Measurements from ENCODE around the gene AEBP1.

AEBP1 gene

GRCh38 chr7:44084701-44085100, 19.4 kb upstream of the AEBP1 start:
- DNase-seq (ENCODE audit: low spot score) = no peak

DNA sequence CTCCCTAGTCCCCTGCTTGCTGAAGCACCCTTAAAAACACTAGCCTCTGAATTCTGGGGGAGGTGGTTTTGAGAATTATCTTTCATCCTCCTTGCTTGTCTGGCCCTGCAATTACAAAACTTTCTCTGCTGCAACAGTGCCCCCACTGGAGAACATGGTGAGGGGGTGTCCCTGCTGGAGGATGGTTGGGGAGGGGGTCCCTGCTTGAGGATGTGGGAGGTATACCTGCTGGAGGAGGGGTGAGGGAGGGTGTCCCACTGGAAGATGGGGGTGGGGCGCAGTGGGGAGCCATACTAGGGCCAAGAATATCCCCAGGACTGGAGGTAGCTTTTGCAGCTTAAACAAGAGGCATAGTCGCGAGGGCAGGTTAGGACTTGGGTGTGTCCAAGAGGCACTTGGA, 18.6 kb upstream of the AEBP1 start:
- no peak for DNase-seq (ENCODE audit: low spot score)

DNA sequence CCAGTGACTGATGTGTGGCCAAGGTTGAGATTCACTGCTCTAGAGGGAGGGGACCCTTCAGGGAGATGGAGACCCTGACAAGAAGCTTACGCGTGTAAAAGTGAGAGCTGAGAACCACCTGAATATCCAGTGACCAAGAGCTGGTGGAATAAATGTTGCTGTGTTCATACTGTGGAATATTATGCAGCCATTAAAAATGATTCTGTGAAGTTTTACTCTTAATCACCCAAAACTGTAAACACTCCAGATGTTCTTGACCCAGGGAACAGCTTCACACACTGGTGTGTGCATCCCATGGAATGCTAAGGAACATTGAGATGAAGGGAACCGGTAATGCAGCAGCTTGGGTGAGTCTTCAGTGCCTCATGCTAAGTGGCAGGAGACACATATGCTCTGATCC, 17.5 kb upstream of the AEBP1 start:
- DNase-seq (ENCODE audit: low spot score) = no peak

GRCh38 chr7:44087911-44088838, 16.0 kb upstream of the AEBP1 start:
- DNase-seq (ENCODE audit: low spot score) = no peak

- no peak for DNase-seq (ENCODE audit: low spot score)
Observed at GRCh38 chr7:44093102-44093641, 11.0 kb upstream of the AEBP1 start.

DNA sequence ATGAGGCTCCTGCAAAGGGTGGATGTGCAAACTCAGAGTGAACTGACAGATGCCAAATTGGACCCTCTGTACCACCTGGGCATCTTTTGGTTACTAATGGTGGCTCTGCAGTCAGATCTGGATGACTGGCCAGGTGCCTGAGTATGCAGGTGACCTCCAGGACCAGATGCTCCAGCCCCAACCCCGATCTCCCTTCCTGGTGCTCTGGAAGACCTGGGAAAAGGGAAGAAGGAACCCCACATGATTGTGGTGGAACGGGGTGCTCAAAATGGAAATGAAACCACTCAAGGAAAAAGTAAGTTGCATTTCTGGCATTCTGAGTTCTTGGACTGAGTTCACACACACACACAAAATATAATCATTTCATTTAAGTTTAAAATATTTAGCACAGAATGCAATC, 9.8 kb upstream of the AEBP1 start:
- DNase-seq (ENCODE audit: low spot score) = no peak

- DNase-seq (ENCODE audit: low spot score) = no peak
Observed at GRCh38 chr7:44094883-44095592, 9.1 kb upstream of the AEBP1 start.

GRCh38 chr7:44095781-44096180, 8.4 kb upstream of the AEBP1 start:
- no peak for DNase-seq (ENCODE audit: low spot score)

DNA sequence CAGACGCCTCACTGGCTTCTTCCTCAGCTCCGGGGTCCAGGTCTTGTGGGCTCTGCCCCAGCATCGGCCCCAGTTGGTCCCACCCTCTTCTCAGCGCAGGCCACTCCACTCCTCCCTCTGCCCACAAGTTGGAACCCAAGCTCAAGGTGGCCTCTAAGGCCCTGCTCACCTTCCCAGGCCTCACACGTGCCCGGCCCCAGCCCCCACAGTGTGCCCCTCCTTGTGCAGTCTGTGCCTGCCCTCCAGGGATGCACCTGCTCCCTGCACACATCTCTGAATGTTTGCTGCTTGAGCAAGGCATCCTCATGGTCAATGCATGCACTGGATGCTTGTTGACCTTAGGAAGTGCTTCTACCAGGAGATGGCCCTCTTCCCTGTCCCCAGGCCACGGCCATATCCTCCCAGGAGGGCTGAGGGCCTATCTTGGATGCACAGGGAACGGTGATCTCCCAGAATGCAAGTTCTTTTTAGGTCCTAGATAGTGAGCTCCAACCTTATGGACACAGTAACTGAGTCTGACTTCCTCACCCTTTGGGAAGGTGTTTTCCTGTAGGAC, 7.7 kb upstream of the AEBP1 start:
- DNase-seq (ENCODE audit: low spot score) = no peak

DNA sequence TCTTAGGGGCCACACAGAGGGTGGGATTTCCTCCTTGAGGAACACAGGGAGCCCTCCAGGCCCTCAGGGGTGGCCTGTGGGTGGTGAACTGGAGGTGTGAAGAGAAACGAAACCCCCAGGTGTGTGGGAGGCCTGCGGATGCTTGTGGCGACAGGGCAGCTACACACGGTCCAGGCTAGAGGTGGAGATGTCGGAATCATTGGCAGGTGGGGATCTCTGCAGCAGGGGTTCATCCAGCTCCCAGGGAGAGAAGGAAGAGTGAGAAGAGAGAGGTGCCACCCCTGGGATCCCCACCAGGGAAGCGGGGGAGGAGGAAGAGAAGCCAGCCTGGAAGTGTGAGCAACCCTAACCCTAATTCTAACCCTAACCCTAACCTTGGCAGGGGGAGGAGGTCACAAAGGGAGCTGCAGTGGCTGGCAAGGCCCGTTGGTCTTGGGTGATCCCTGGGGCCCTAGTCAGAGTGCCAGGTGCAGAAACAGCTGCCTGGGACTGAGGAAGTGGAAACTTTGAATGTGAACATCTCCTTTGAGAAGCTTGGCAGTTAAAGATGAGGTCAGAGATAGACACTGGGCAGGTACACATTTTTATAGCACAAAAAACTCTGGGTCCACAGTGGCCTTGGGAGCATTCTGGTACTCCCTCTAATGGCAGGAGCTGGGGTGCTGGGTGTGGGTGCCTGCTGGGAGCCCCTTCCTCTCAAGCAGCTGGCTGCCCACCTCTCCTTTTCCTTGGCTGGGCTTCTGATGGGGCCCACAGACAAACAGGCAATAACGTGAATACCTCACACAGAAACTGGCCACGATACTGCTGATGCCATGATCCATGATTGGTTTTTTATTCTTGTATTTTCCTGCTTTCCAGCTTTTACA, 6.8 kb upstream of the AEBP1 start:
- no peak for DNase-seq (ENCODE audit: low spot score)

DNA sequence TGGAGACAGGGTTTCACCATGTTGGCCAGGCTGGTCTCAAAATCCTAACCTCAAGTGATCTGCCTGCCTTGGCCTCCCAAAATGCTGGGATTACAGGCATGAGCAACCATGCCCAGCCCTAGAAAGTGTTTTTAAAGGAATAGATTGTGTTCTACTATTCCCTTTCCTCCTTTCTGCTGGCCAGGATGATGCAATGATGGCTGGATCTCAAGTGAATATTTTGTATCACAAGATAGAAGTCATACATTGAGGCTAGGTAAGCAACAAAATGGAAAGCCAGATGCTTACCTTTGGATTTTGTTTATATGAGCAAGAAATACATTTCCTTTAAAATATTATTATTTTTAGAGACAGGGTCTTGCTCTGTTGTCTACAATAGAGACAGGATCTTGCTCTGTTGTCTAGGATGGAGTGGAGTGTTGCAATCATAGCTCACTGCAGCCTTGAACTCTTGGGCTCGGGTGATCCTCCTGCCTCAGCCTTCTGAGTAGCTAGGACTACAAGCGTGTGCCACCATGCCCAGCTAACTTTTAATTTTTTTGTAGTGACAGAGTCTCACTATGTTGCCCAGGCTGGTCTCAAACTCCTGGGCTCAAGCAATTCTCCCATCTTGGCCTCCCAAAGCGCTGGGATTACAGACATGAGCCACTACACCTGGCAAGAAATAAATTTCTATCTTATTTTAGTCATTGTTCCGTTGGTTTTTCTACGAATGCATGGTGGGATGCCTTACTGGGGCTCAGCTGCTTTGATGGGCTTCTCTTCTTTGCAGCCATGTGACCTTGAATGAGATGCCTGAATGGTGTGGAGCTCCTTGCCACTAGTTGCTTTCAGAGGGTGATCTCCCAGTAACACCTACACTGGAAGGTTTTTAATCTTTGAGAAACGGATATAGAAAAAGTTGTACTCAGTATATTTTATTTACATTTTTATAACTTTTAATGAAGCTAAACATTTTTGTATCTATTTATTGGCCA, 5.8 kb upstream of the AEBP1 start:
- no peak for DNase-seq (ENCODE audit: low spot score)

- no peak for DNase-seq (ENCODE audit: low spot score)
Observed at GRCh38 chr7:44099669-44100068, 4.5 kb upstream of the AEBP1 start.

DNA sequence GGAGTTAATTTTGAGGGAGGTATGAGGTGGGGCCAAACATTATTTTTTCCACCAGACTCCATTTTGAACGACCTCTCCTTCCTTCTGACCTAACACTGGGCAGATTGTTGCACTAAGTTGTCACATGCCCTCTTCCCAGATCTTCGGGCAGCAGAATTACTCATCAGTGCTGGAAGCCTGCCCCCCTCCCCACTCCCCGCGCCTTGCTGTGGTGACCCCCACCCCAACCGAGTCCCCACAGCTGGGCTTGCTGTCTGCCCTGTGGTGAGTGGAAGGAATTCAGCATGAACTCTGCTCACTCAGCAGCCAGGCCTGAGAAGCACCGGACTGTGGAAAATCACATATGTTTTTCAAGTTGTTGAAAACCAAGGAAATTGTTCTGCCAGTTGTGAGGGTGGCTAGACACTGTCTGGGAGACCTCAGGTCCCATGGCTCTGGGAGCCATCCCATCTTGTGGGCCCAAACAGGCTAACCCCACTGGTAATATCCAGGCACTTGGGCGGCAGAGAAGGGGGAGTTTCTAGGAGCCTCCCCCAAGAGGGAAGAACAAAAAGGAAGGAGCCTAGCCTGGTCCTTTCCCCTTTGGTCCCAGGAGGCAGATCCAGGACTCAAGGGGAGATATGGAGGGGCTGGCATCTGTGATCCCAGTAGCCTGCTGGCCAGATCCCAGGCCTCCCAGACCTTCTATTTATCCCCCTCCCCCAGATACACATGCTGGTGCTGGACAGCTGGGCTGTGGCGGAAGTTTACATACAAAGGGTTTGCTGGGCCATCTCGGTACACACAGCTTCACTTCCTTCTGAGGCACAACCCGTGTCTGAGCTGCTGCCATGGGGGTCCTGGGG, 3.5 kb upstream of the AEBP1 start:
- no peak for DNase-seq (ENCODE audit: low spot score)

DNA sequence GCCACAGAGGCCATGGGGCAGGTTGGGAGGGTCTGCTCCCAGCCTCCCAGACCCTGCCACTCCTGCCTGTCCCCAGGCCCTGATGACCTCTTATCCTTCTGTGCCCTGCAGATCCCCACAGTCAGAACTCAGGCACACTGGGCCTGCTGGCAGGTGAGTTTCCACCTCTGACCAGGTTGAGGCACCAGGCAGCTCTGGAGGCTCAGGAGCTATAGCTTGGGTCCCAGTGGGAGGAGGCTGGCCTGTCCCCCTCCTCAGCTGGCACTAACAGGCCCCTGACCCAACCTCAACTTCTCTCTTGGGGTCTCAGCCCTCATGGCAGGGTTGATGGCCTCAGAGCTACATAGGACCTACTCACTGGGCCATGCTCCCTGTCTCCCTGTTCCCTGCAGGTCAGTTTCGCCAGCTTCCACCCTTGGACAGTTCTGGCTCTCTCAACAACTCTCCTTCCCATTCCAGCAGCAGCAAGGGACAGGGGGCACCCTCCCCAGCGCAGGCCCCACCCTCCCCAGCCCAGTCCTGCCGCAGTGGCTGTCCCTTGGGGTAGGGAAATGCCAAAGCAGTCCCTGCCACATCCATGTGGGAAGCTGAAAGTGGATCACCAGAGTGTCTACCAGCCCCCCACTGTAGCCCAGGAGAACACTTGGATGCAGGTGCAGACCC, 2.7 kb upstream of the AEBP1 start:
- no peak for DNase-seq (ENCODE audit: low spot score)

DNA sequence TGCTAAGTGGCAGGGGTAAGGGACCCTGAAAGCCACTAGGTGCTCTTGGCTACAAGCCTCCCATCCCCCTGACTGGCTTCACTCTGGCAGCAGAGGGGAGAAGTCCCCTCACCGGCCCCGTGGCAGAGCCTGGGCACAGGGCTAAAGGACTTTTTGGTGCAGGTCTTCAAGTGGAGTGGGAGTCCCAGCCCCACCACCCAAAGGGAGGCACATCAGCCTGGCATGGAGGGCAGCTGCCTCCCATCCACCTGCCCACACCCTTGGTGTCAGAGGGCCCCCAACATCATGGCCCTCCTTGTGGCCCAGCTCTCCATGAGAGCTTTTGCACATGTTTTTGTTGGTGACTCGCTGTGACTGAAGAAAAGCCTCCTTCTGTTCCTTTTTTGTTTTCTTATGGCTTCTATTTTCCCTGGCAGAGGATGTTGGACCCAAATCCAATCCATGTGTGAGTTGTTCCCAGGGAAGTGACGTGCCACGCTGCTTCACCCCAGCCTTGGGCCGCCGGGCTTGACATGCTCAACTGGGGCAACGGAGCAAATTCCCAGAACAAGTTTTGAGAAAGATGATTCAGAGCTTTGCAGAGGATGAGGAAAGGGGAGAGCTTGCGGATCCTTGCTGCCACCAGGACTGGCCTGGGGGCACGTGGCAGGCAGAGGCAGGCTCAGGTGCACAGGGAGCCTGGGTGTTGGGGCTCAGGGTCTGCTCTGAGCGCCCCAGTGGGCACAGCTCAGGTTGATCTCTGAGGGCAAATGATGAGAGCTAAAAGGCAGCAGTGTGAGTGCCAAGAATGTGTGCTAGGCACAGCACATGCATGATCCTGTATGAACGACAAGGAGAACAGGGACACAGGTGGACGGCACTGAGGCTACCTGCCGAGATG, 1.9 kb upstream of the AEBP1 start:
- no peak for DNase-seq (ENCODE audit: low spot score)

DNA sequence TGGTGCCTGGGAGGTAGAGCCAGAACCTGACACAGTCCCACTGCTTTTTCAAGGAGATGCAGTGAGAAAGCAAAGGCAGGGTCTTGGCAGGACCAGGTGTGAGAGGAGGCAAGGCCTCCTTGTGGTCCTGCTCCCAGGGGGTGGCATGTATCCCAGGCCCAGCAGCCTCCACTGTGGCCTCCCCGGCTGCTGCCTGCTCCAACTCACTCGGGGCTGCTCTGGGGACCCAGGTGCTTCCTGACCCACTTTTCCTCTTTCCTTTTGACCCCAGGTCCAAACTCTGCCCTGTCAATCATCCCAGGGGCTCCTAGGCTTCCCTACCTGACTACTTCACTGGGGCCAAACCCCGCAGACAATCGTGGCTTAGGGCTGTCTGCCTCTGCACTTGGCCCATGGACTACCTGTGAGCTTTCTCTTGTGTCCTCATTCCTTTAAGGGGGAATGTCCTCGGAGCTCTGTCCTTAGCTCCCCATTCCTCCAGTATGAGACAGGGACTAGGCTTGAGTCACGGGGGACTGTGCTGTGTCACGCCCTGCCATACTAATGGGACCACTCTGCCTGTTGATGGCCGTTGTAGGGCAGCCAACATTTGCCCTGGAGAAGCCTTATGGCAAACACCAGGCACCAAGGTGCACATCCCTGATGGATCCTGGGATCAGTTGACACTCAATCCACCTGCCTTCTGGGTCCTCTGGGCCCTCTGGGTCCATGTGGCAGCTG, 1.1 kb upstream of the AEBP1 start:
- DNase-seq (ENCODE audit: low spot score) = no peak

GRCh38 chr7:44103566-44103922, 601 bp upstream of the AEBP1 start:
- DNase-seq (ENCODE audit: low spot score) = no peak
